ENCODE data around the gene SLC22A3.
"Not testable (repeated sequence)": the region's sequence is repeated elsewhere in the genome, so short reads cannot be mapped to it uniquely, and the experiment has no call there.

The SLC22A3 gene

DNA sequence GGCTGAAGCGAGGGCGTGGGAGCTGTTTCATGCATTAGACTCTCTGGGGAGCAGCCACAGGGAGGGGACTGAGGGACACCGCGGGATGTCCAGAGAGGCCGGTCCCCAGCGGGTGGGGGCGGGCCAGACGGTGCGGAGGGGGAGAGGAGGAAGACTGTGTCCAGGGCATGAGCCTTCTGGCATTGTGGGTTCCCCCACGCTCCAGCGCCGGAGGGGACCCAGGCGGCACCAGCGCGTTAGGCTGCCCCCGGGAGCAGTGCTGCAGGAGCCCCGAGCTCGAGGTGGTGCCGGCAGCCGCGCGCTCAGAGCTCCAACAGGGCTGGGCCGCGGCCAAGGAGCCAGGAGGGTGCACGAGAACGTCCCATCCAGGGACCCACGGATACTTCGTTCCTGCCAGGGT lies 14.4 kb downstream of the SLC22A3 start:
- no peak overlapping the region for H3K4me3 ChIP-seq (ENCODE audit: low read length)

GRCh38 chr6:160363016-160363996 lies 15.1 kb downstream of the SLC22A3 start:
- no peaks in the 10 kb centered on the region for H3K27me3 ChIP-seq (ENCODE audit: control insufficient read depth, insufficient read depth, low read length)
- no peaks in the 10 kb centered on the region for H3K36me3 ChIP-seq (ENCODE audit: control insufficient read depth, insufficient read depth, low read length)
- no peaks in the 10 kb centered on the region for H3K9me3 ChIP-seq (ENCODE audit: control insufficient read depth, low read length)
- peaks cover 8% of the 10 kb centered on the region for H3K4me1 ChIP-seq (ENCODE audit: control insufficient read depth, insufficient read depth, low read length)
- no peak overlapping the region for H3K9ac ChIP-seq (ENCODE audit: low read length)
- H3K4me3 ChIP-seq (ENCODE audit: low read length): no peak overlapping the region

More for the DNA sequence above, 14.4 kb downstream of the SLC22A3 start:
- Histone ChIP-seq H3K27me3 (ENCODE audit: control insufficient read depth, insufficient read depth, low read length) (no peaks in the 10 kb centered on the region), H3K36me3 (ENCODE audit: control insufficient read depth, insufficient read depth, low read length) (no peaks in the 10 kb centered on the region), H3K9ac (ENCODE audit: low read length) (no peak overlapping the region), H3K9me3 (ENCODE audit: control insufficient read depth, low read length) (no peaks in the 10 kb centered on the region), H3K4me1 (ENCODE audit: control insufficient read depth, insufficient read depth, low read length) (peaks cover 8% of the 10 kb centered on the region)

DNA sequence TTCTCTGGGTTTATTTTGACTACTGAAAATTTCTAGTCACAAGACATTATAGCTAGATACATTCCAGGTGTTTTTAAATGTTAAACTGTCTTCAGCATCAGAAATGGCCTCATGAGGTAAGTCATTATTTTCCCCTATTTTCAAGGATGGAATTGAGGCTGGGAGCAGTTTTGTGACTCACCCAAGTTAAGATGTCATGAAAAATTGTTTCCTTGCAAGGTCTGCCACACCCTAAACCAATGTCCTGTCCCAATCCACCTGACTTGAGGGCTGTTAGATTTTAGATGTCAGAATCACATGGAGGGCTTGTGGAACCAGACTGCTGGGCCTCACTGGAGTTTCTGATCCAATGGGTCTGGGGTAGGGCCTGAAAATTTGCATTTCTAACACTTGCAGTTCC lies 16.9 kb downstream of the SLC22A3 start:
- no peaks in the 10 kb centered on the region for H3K27me3 ChIP-seq (ENCODE audit: control insufficient read depth, insufficient read depth, low read length)
- H3K4me3 ChIP-seq (ENCODE audit: low read length): no peak overlapping the region
- no peak overlapping the region for H3K9ac ChIP-seq (ENCODE audit: low read length)
- no peaks in the 10 kb centered on the region for H3K36me3 ChIP-seq (ENCODE audit: control insufficient read depth, insufficient read depth, low read length)
- no peaks in the 10 kb centered on the region for H3K9me3 ChIP-seq (ENCODE audit: control insufficient read depth, low read length)
- H3K4me1 ChIP-seq (ENCODE audit: control insufficient read depth, insufficient read depth, low read length): peaks cover 8% of the 10 kb centered on the region

DNA sequence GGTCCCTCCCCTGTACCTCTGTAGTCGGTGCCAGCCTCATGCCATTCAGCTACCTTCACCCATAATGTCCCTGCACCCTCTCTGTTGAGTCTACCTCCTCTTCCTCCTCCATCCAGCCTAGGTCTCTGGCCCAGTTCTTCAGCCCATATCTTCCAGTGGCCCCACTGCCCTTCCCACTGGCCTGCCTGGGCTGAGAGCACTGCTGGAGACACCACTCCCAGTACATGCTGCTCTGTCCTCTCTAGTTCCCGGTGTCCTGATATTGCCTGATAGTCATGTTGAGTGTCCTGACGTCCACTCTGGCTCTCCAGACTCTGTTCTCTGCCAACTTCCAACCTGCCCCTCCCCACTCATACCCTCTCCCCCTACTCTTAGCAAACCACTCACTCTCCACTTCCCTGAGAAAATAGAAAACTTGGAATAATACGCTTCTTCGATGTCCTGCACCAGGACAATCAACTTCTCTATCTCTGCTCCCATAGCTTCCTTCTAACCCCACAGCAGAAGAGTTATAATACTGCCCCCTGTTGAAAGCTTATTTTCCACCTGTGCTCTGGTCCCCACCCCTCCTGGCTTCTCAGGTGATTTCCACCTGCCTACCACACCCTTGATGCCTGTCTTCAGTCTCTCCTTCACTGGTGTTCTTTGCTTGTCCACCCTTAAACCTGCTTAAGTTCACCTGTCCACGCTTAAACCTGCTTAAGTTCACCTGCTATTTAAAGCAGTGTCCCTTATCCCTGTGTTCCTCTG lies 19.8 kb downstream of the SLC22A3 start:
- Histone ChIP-seq H3K9ac (ENCODE audit: low read length) (no peak overlapping the region), H3K36me3 (ENCODE audit: control insufficient read depth, insufficient read depth, low read length) (no peaks in the 10 kb centered on the region), H3K4me1 (ENCODE audit: control insufficient read depth, insufficient read depth, low read length) (peaks cover 8% of the 10 kb centered on the region), H3K27me3 (ENCODE audit: control insufficient read depth, insufficient read depth, low read length) (no peaks in the 10 kb centered on the region), H3K4me3 (ENCODE audit: low read length) (no peak overlapping the region), H3K9me3 (ENCODE audit: control insufficient read depth, low read length) (no peaks in the 10 kb centered on the region)

GRCh38 chr6:160368670-160369069 lies 20.5 kb downstream of the SLC22A3 start:
- Histone ChIP-seq H3K27me3 (ENCODE audit: control insufficient read depth, insufficient read depth, low read length) (no peaks in the 10 kb centered on the region), H3K4me3 (ENCODE audit: low read length) (no peak overlapping the region), H3K9ac (ENCODE audit: low read length) (no peak overlapping the region), H3K9me3 (ENCODE audit: control insufficient read depth, low read length) (no peaks in the 10 kb centered on the region), H3K4me1 (ENCODE audit: control insufficient read depth, insufficient read depth, low read length) (peaks cover 8% of the 10 kb centered on the region), H3K36me3 (ENCODE audit: control insufficient read depth, insufficient read depth, low read length) (no peaks in the 10 kb centered on the region)

- H3K4me3 ChIP-seq (ENCODE audit: low read length); H3K9me3 ChIP-seq (ENCODE audit: control insufficient read depth, low read length); H3K9ac ChIP-seq (ENCODE audit: low read length); H3K27me3 ChIP-seq (ENCODE audit: control insufficient read depth, insufficient read depth, low read length); H3K36me3 ChIP-seq (ENCODE audit: control insufficient read depth, insufficient read depth, low read length): not testable (repeated sequence)
- H3K4me1 ChIP-seq (ENCODE audit: control insufficient read depth, insufficient read depth, low read length): peaks cover 16% of the 10 kb centered on the region
These were observed 25.4 kb downstream of the SLC22A3 start for GRCh38 chr6:160373601-160374000.

- Histone ChIP-seq H3K9me3 (ENCODE audit: control insufficient read depth, low read length) (no peaks in the 10 kb centered on the region), H3K4me1 (ENCODE audit: control insufficient read depth, insufficient read depth, low read length) (peaks cover 20% of the 10 kb centered on the region)
These were observed 26.8 kb downstream of the SLC22A3 start for GRCh38 chr6:160374836-160375560.

DNA sequence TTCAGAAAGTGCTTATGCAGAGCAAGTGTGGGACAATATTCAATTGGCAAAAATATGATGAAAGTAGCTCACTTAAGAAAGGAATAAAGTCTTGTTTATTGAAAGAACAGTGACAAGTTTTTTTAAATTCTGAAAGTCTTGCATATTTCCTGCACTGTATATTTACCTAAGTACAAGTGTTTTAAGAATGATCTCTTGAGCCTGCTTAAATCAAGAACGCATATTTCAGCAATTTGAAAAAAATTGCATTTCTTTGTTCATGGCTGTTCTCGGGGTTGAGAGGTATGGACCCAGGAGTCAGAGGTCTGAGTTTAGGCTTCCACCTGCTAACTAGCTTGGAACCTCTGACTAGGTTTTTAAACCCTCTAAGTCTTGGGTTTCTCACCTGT lies 27.4 kb downstream of the SLC22A3 start:
- Histone ChIP-seq H3K9ac (ENCODE audit: low read length) (no peak overlapping the region), H3K36me3 (ENCODE audit: control insufficient read depth, insufficient read depth, low read length) (no peaks in the 10 kb centered on the region), H3K4me3 (ENCODE audit: low read length) (no peak overlapping the region), H3K9me3 (ENCODE audit: control insufficient read depth, low read length) (no peaks in the 10 kb centered on the region), H3K4me1 (ENCODE audit: control insufficient read depth, insufficient read depth, low read length) (peaks cover 20% of the 10 kb centered on the region), H3K27me3 (ENCODE audit: control insufficient read depth, insufficient read depth, low read length) (no peaks in the 10 kb centered on the region)

More at GRCh38 chr6:160374836-160375560, 26.8 kb downstream of the SLC22A3 start:
- H3K36me3 ChIP-seq (ENCODE audit: control insufficient read depth, insufficient read depth, low read length): no peaks in the 10 kb centered on the region
- no peak overlapping the region for H3K9ac ChIP-seq (ENCODE audit: low read length)
- no peaks in the 10 kb centered on the region for H3K27me3 ChIP-seq (ENCODE audit: control insufficient read depth, insufficient read depth, low read length)
- H3K4me3 ChIP-seq (ENCODE audit: low read length): no peak overlapping the region

DNA sequence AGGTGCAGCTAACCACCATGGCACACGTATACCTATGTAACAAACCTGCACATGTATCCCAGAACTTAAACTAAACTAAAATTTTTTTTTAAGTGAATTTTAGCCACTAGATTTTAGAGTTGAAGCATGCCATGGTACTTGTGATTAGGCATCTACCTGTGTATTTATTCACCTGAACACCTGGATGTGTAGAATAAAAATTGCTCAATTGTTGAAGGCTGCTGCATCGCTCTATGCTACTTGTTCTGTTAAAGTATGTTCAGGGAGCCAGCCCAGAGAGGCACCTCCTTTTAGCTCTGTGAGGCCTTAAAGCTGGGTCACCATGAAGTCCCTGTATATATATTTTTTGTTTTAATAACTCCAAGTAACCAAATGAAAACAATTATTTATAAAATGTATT lies 28.3 kb downstream of the SLC22A3 start:
- no peak overlapping the region for H3K9ac ChIP-seq (ENCODE audit: low read length)
- H3K9me3 ChIP-seq (ENCODE audit: control insufficient read depth, low read length): no peaks in the 10 kb centered on the region
- H3K36me3 ChIP-seq (ENCODE audit: control insufficient read depth, insufficient read depth, low read length): no peaks in the 10 kb centered on the region
- H3K4me3 ChIP-seq (ENCODE audit: low read length): no peak overlapping the region
- H3K27me3 ChIP-seq (ENCODE audit: control insufficient read depth, insufficient read depth, low read length): no peaks in the 10 kb centered on the region
- H3K4me1 ChIP-seq (ENCODE audit: control insufficient read depth, insufficient read depth, low read length): peaks cover 20% of the 10 kb centered on the region

DNA sequence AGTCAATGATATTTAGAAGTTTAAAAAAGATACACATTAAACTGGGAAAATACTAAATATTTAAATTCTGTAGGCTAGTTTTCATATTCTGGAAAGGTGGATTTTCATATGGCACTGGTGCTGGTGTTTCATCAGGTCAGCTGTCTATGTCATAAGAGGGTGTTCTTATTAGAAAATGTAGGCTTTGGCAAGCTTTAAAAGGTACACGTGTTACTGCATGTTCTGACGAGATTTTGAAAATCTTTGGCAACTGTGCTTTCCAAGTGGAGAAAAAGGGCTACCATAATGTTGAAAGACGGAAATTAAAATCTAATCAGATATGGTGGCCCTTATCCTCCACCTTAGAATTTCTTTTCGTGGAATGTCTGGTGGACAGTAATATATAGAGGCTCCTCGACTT lies 30.0 kb downstream of the SLC22A3 start:
- Histone ChIP-seq H3K4me1 (ENCODE audit: control insufficient read depth, insufficient read depth, low read length) (peaks cover 20% of the 10 kb centered on the region), H3K36me3 (ENCODE audit: control insufficient read depth, insufficient read depth, low read length) (no peaks in the 10 kb centered on the region), H3K4me3 (ENCODE audit: low read length) (no peak overlapping the region), H3K9ac (ENCODE audit: low read length) (no peak overlapping the region), H3K9me3 (ENCODE audit: control insufficient read depth, low read length) (no peaks in the 10 kb centered on the region), H3K27me3 (ENCODE audit: control insufficient read depth, insufficient read depth, low read length) (no peaks in the 10 kb centered on the region)

DNA sequence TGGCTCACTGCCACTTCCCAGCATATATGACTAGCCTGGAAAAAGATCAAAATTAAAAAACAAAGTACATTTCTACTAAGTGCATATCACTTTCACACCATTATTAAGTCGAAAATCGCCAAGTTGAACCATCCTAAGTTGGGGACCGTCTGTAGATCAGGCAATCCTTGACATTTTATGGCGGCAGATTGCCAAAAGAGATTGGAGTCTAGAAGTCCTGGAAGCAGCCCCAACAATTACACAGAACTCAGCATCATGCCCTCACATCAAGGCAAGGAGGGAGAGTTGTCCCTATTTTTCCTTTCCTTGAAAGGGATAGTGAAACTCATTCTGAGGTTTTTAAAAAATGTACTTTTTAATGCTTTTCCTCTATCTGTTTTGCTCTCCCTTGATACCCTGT lies 30.7 kb downstream of the SLC22A3 start:
- Histone ChIP-seq H3K4me3 (ENCODE audit: low read length) (no peak overlapping the region), H3K9me3 (ENCODE audit: control insufficient read depth, low read length) (no peaks in the 10 kb centered on the region), H3K9ac (ENCODE audit: low read length) (no peak overlapping the region), H3K4me1 (ENCODE audit: control insufficient read depth, insufficient read depth, low read length) (peaks cover 20% of the 10 kb centered on the region), H3K36me3 (ENCODE audit: control insufficient read depth, insufficient read depth, low read length) (no peaks in the 10 kb centered on the region), H3K27me3 (ENCODE audit: control insufficient read depth, insufficient read depth, low read length) (no peaks in the 10 kb centered on the region)

- Histone ChIP-seq H3K4me3 (ENCODE audit: low read length) (no peak overlapping the region), H3K36me3 (ENCODE audit: control insufficient read depth, insufficient read depth, low read length) (no peaks in the 10 kb centered on the region), H3K27me3 (ENCODE audit: control insufficient read depth, insufficient read depth, low read length) (no peaks in the 10 kb centered on the region), H3K4me1 (ENCODE audit: control insufficient read depth, insufficient read depth, low read length) (peaks cover 20% of the 10 kb centered on the region), H3K9ac (ENCODE audit: low read length) (no peak overlapping the region), H3K9me3 (ENCODE audit: control insufficient read depth, low read length) (no peaks in the 10 kb centered on the region)
These were observed 31.3 kb downstream of the SLC22A3 start for GRCh38 chr6:160379466-160379865.

All from mucosa of stomach (tissue), 1 donor.